Common myeloid progenitor, CD34-positive (primary cell): Measurements from ENCODE around the gene ITSN1.

Experiments
- CTCF ChIA-PET: fragments of 350-600 bp; sonication (Branson Sonifier 250); formaldehyde crosslinking; loops from one replicate; lab custom pipeline; 2021; ENCODE audit warnings: antibody characterized with exemption; lab: Charles Lee
- POLR2A ChIA-PET: fragments of 350-600 bp; sonication (Branson Sonifier 250); formaldehyde crosslinking; loops from one replicate; lab custom pipeline; 2021; ENCODE audit warnings: antibody characterized with exemption; lab: Charles Lee
- DNase-seq, 3 donors: peaks; one replicate each; pipeline versions ENCODE4 v3.0.0 to v3.0.0-alpha.2; 2013
- H3K27ac ChIP-seq, 2 experiments: 1 replicate in 1 of 2; 2 replicates in 1 of 2; pipeline ENCODE4 v1.7.0; 2013; ENCODE audit warnings: inconsistent platforms in 2 of 2, low read length in 2 of 2, mild to moderate bottlenecking in 2 of 2, low read depth in 1 of 2, moderate library complexity in 1 of 2; ENCODE audit not compliant: severe bottlenecking in 2 of 2, insufficient read depth in 1 of 2, poor library complexity in 1 of 2
- H3K27me3 ChIP-seq, 5 experiments: replicated peaks in 2 of 5; 1 replicate in 3 of 5; 2 replicates in 2 of 5; pipeline versions ENCODE4 v1.6.1 to v1.7.0; 2013; ENCODE audit warnings: low read length in 4 of 5, mild to moderate bottlenecking in 2 of 5, moderate library complexity in 2 of 5, inconsistent platforms in 1 of 5; ENCODE audit not compliant: insufficient read depth in 5 of 5, control insufficient read depth in 4 of 5
- H3K36me3 ChIP-seq, 4 experiments: 1 replicate in 2 of 4; 2 replicates in 2 of 4; pipeline versions ENCODE4 v1.6.1 to v1.7.0; 2013; ENCODE audit warnings: low read length in 3 of 4, control low read depth in 1 of 4, mild to moderate bottlenecking in 1 of 4; ENCODE audit not compliant: control insufficient read depth in 4 of 4, insufficient read depth in 4 of 4
- H3K4me1 ChIP-seq, 4 experiments: 1 replicate in 3 of 4; 2 replicates in 1 of 4; pipeline versions ENCODE4 v1.6.1 to v1.7.1; 2013; ENCODE audit warnings: low read length in 3 of 4, mild to moderate bottlenecking in 3 of 4, control low read depth in 1 of 4, inconsistent platforms in 1 of 4, moderate library complexity in 1 of 4; ENCODE audit not compliant: control insufficient read depth in 4 of 4, insufficient read depth in 4 of 4; ENCODE audit errors: control extremely low read depth in 1 of 4
- H3K4me3 ChIP-seq, 7 experiments: 1 replicate in 4 of 7; 2 replicates in 3 of 7; pipeline versions ENCODE4 v1.5.1 to v1.7.0; 2013; ENCODE audit warnings: mild to moderate bottlenecking in 7 of 7, low read length in 6 of 7, moderate library complexity in 6 of 7, inconsistent platforms in 2 of 7, low read depth in 2 of 7, control low read depth in 1 of 7; ENCODE audit not compliant: insufficient read depth in 4 of 7, control insufficient read depth in 1 of 7; ENCODE audit errors: extremely low read depth in 1 of 7
- H3K9me3 ChIP-seq, 5 experiments: 1 replicate in 4 of 5; 2 replicates in 1 of 5; pipeline versions ENCODE4 v1.6.1 to v1.7.1; 2013; ENCODE audit warnings: low read length in 4 of 5, mild to moderate bottlenecking in 2 of 5, inconsistent platforms in 1 of 5, low read depth in 1 of 5, moderate library complexity in 1 of 5; ENCODE audit not compliant: control insufficient read depth in 4 of 5, insufficient read depth in 2 of 5; ENCODE audit errors: control extremely low read depth in 1 of 5
- WGBS: methylation state at CpG from one replicate; pipeline ENCODE4 v1.1.5; 2013; ENCODE audit not compliant: insufficient coverage; 5-methylcytosine and 5-hydroxymethylcytosine counted together

Gene ITSN1

DNA sequence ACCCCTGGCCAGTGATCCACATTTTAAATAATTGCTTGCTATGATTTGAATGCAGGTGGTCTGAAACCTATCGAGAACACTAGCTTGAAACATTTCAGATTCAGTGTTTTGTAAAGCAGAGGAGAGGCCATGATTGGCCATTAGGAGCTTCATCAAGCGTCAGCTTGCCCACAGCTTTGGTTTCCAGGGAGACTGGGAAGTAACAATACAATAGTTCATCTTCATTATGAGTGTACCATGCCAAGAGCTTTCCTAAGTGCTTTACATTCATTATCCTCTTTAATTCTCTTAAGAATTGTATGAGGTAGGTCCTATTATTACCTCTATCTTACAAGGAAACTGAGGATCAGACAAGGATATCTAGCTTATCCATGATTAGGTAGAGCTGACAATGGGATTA, 301.0 kb downstream of the ITSN1 start:
- 100% methylated on average over 1 of the region's 2 CpGs for WGBS
- Histone ChIP-seq H3K36me3 (no peaks in the 10 kb centered on the region), H3K4me3 (no peak overlapping the region), H3K27ac (no peak overlapping the region), H3K27me3 (no peaks in the 10 kb centered on the region), H3K4me1 (peaks cover 8 to 29% (median 21%) of the 10 kb centered on the region in 4 experiments), H3K9me3 (peaks cover 0 to 4% (median 2%) of the 10 kb centered on the region in 5 experiments)
- CTCF ChIA-PET = interaction anchor here (2.7 kb wide), 1 partner anchor 20 kb away, joined by 15 read pairs; no protein-coding TSS in a partner anchor
- POLR2A ChIA-PET = no interaction called here
- peak in 1 of 3 donors; percentile 30 for DNase-seq

- CTCF ChIA-PET = interaction anchor here (2.7 kb wide), 1 partner anchor 21 kb away, joined by 15 read pairs; no protein-coding TSS in a partner anchor
- Histone ChIP-seq H3K27ac (no peak overlapping the region), H3K9me3 (peaks cover 0 to 4% (median 2%) of the 10 kb centered on the region in 5 experiments), H3K27me3 (no peaks in the 10 kb centered on the region), H3K36me3 (no peaks in the 10 kb centered on the region), H3K4me1 (peaks cover 11 to 39% (median 31%) of the 10 kb centered on the region in 4 experiments), H3K4me3 (no peak overlapping the region)
- no peak for DNase-seq
- POLR2A ChIA-PET = no interaction called here
- 100% methylated on average over 1 of the region's 1 CpG for WGBS
These were observed 302.0 kb downstream of the ITSN1 start for GRCh38 chr21:33944185-33944763.

DNA sequence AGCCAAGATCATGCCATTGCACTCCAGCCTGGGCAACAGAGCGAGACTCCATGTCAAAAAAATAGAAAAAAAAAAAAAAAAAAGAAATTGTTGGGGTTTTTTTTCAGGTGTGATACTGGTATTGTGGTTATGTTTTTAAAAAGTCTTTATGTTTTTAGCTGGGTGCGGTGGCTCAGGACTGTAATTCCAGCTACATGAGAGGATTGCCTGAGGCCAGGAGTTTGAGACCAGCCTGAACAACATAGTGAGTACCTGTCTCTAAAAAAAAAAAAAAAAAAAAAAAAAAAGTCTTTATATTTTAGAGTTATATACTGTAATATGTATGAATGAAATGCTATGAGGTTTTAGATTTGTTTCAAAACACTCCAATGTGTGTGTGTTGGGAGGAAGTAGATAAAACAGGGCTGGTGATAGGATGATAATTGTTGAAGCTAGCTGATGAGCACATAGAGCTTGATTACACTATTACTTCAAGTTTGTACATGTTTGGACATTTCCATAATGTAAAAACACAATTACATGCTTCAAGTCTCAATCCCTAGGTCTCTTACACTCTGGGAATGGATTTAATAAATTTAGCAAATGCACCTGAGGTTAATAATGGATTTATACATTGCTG, 303.5 kb downstream of the ITSN1 start:
- WGBS = no CpG with 5 or more reads among the region's 2 CpGs
- DNase-seq = peak in 2 of 3 donors; percentile 70 to 87
- no peaks in the 10 kb centered on the region for H3K36me3 ChIP-seq

GRCh38 chr21:33947451-33948095, 305.3 kb downstream of the ITSN1 start:
- POLR2A ChIA-PET = interaction anchor here (0.6 to 1.4 kb wide), 2 partner anchors 14 to 141 kb away, joined by 7 to 8 read pairs; no protein-coding TSS in a partner anchor
- Histone ChIP-seq H3K36me3 (no peaks in the 10 kb centered on the region), H3K27ac (peak overlapping the region; percentile 88 to 92), H3K9me3 (peaks cover 0 to 4% (median 2%) of the 10 kb centered on the region in 5 experiments), H3K4me3 (peak overlapping the region in 3 of 7 experiments; percentile 26 to 48 (median 35)), H3K4me1 (peaks cover 11 to 58% (median 39%) of the 10 kb centered on the region in 4 experiments), H3K27me3 (no peaks in the 10 kb centered on the region)
- CTCF ChIA-PET = interaction anchor here (0.7 to 1.5 kb wide), 3 partner anchors 10 to 23 kb away, joined by 3 to 7 read pairs (median 7); no protein-coding TSS in a partner anchor
- WGBS = 51% methylated on average over 7 of the region's 9 CpGs
- peak; percentile 91 to 99 (median 98) for DNase-seq

More for the DNA sequence above, 303.5 kb downstream of the ITSN1 start:
- H3K27ac ChIP-seq = peak overlapping the region in 1 of 2 experiments; percentile 37
- no peak overlapping the region for H3K4me3 ChIP-seq
- no peaks in the 10 kb centered on the region for H3K27me3 ChIP-seq
- peaks cover 11 to 45% (median 39%) of the 10 kb centered on the region in 4 experiments for H3K4me1 ChIP-seq
- peaks cover 0 to 4% (median 2%) of the 10 kb centered on the region in 5 experiments for H3K9me3 ChIP-seq
- POLR2A ChIA-PET = interaction anchor here (0.6 kb wide), 1 partner anchor 290 kb away, joined by 3 read pairs; no protein-coding TSS in a partner anchor
- CTCF ChIA-PET = interaction anchor here (0.7 kb wide), 1 partner anchor 39 kb away, joined by 3 read pairs; no protein-coding TSS in a partner anchor

GRCh38 chr21:33948096-33948950, 306.0 kb downstream of the ITSN1 start:
- peak overlapping the region; percentile 88 to 92 for H3K27ac ChIP-seq
- H3K9me3 ChIP-seq = peaks cover 0 to 4% (median 2%) of the 10 kb centered on the region in 5 experiments
- H3K4me3 ChIP-seq = peak overlapping the region in 3 of 7 experiments; percentile 7 to 40 (median 35)
- peak; percentile 79 to 99 (median 98) for DNase-seq
- no peaks in the 10 kb centered on the region for H3K27me3 ChIP-seq
- peaks cover 11 to 58% (median 39%) of the 10 kb centered on the region in 4 experiments for H3K4me1 ChIP-seq
- no peaks in the 10 kb centered on the region for H3K36me3 ChIP-seq
- 41% methylated on average over 12 of the region's 17 CpGs for WGBS
- CTCF ChIA-PET = interaction anchor here (0.5 to 1.7 kb wide), 9 partner anchors 8 to 560 kb away, joined by 3 to 7 read pairs (median 4); no protein-coding TSS in a partner anchor
- POLR2A ChIA-PET = interaction anchor here (0.6 to 1.4 kb wide), 3 partner anchors 10 to 140 kb away, joined by 3 to 8 read pairs (median 7); no protein-coding TSS in a partner anchor

DNA sequence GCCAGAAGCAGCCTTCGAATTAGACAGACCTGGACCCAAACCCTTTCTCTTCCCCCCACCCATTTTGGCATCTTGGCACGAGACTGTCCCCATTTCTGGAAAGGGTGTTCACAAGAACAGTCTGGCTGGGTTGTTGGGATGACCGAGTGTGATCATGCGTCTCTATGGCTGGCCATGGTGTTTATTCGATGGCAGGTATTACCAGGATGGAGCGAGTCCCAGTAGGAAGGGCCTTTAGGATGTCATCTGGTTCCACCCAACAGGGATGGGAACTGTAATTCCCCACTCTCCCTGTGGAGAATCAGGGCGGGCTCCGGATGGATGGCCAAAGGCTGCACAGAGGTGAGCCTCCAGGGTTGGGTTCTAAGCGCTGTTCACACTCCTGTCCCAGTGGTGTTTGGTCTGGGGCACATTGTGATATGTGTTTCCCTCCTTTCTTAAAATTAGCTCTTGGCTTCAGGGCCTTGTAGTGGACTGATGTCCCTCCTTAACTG, 306.7 kb downstream of the ITSN1 start:
- peak overlapping the region; percentile 88 to 92 for H3K27ac ChIP-seq
- no peaks in the 10 kb centered on the region for H3K27me3 ChIP-seq
- POLR2A ChIA-PET = interaction anchor here (0.7 kb wide), 2 partner anchors 10 to 21 kb away, joined by 3 to 5 read pairs; no protein-coding TSS in a partner anchor
- H3K4me1 ChIP-seq = peaks cover 11 to 58% (median 39%) of the 10 kb centered on the region in 4 experiments
- WGBS = 77% methylated on average over 5 of the region's 9 CpGs
- H3K36me3 ChIP-seq = no peaks in the 10 kb centered on the region
- peaks cover 0 to 4% (median 2%) of the 10 kb centered on the region in 5 experiments for H3K9me3 ChIP-seq
- peak overlapping the region in 2 of 7 experiments; percentile 5 to 41 for H3K4me3 ChIP-seq
- DNase-seq = no peak
- CTCF ChIA-PET = interaction anchor here (0.5 to 1.7 kb wide), 7 partner anchors 9 to 561 kb away, joined by 3 to 5 read pairs (median 4); no protein-coding TSS in a partner anchor
